DMS53 treated with DMSO at 0.1 percent for 48 hours (cell line): ENCODE results near the gene CORO2B.

Experiments
- DNase-seq: peaks from one replicate; lab custom pipeline; 2025; ENCODE audit not compliant: unreplicated experiment; lab: John Stamatoyannopoulos, UW

CORO2B gene

DNA sequence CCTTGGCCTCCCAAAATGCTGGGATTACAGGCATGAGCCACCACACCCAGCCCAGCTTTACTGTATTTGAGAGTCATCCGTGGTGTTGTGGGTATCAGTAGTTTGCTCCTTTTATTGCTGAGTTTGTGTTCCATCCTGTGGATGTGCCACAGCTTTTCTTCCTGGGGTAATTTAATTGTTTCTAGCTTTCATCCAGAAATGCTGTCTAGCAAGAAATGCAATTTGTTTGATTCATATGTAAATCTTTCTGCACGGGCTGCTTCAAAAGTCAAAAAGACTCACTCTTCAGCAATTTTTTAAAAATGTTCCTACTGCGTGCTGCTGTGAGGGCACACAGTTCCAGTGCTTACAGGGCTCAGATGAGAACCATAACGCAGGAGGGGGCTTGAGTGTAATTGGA lies 47.1 kb downstream of the CORO2B start:
- no peak for DNase-seq

DNA sequence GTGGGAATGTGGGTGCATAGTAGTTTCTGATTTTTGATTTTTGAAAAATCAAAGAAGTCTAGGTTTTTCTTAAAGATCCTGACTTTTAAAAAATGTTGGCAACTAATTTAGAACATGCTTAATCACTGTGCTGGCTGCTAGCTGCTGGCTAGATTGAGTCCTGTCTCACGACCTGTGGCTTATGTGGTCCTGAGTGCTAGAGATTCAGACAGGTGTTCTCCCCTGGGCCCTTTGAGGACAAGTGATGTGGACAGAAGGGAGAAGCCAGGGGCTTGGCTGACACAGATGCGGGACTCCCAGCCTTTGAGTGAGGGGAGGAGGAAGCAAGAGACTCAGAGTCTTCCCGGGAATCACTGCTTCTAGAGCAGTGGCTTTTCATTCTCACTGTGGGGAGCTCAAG lies 47.5 kb downstream of the CORO2B start:
- no peak for DNase-seq

DNA sequence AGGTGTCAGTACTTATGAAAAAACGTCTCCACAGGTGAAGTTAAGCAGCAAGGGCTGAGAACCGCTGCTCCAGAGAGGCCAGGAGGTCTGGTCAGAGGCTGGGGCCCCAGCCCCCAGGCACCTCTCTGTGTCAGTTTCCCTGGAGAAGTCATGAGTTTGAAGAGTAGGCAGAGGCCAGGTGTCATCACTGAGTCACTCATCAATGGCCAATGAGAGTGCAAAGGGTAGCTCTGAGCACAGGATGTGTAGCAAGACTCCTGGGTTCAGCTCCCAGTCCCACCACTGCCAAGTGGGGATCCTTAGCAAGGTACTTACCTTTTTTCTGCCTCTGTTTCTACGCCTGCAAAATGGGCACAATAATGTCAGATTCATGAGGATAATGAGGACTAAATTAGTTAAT lies 47.9 kb downstream of the CORO2B start:
- DNase-seq, result no peak

- DNase-seq, result no peak
Measured at GRCh38 chr15:68627476-68627875, 48.7 kb downstream of the CORO2B start.

- DNase-seq, result no peak
Measured at GRCh38 chr15:68627995-68628394, 49.2 kb downstream of the CORO2B start.

DNA sequence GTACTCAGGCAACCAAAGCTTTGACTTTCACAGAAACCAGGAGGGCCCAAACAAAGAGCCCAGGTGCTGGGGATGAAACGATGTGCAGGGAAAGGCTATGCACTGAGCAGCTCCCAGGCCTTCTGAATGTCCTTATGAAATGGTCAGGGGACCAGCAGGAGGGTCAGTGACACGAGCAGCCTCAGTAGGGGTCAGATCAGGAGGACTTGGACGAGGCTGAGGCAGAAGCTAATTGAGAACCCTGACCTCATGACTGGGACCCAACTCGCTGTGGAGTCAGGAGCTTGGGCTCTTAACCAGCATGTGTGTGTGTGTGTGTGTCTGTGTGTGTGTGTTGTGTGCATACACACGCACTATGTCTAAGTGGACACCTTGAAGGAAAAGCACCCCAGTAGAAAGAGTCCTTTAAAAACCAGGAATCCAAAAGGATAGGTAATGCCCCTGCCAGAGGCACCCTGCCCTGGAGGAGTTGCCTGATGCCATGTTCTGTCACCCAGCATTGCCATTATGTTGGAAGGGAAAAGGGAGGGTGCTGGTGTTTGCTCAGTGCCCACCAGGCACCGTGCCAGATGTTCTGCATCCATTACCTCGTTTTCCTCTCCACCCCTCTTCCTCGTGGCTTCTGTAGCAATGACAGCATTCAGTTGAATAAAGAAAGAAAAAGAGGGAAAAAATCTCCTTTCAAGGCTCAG lies 50.9 kb downstream of the CORO2B start:
- no peak for DNase-seq

GRCh38 chr15:68630211-68630555 lies 51.4 kb downstream of the CORO2B start:
- DNase-seq, result no peak

- DNase-seq, result no peak
Measured at GRCh38 chr15:68630836-68631235, 52.0 kb downstream of the CORO2B start.

GRCh38 chr15:68631601-68632051 lies 52.8 kb downstream of the CORO2B start:
- peak; percentile 31 for DNase-seq

GRCh38 chr15:68632101-68632500 lies 53.3 kb downstream of the CORO2B start:
- DNase-seq, result no peak

GRCh38 chr15:68633231-68634121 lies 54.7 kb downstream of the CORO2B start:
- no peak for DNase-seq

DNA sequence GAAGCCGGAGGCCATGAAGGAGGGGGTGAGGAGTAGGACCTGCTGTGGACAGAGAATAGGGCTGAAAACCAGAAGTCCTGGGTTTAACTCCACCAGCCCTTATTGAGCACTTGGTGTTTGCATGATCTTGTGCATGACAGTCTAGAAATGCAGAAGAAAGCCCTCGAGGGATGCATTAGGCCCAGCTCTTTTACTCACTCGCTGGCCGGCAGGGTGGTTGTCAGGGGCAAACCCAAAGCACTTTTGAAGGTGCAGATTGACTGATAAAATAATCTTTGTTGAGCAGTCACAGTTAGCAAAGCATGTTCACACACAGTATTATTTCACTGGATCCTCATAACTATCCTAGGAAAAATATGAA lies 55.3 kb downstream of the CORO2B start:
- no peak for DNase-seq

DNA sequence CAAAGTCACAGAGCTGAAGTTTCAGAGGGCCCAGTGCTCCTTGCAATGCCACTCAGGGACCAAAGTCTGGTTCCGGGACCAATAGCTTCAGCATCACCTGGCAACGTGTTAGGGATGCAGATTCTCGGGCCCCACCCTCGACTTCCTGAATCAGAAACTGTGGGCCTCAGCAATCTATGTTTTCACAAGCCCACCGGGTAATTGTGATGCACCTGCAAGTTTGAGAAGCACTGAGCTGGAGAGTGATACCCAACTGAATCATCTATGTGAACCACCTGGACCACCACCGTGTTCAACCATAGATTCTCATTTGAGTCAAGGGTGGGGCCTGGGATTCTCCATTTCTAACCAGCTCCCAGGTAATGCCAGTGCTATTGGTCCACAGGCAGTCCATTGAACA lies 55.7 kb downstream of the CORO2B start:
- DNase-seq, result no peak

GRCh38 chr15:68635141-68635540 lies 56.3 kb downstream of the CORO2B start:
- DNase-seq, result no peak

DNA sequence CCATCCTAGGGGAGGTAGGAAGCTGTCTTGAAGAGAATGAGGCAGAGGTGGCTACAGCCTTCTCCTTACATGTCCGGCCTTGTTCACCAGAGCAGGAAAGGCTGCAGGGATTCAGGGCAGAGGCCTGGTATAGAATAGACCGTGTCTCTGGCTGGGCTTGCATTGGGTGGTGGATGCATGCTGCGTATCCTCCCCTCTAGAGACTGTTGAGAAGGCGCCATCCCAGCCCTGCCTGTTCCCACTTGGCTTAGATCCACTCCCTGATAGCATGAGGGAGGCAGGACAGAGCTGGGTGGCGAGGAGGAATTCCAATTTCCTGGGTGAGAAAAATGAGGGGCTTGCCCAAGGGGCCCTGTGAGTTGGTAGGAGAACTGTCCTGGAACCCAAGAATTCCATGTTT lies 57.5 kb downstream of the CORO2B start:
- no peak for DNase-seq

DNA sequence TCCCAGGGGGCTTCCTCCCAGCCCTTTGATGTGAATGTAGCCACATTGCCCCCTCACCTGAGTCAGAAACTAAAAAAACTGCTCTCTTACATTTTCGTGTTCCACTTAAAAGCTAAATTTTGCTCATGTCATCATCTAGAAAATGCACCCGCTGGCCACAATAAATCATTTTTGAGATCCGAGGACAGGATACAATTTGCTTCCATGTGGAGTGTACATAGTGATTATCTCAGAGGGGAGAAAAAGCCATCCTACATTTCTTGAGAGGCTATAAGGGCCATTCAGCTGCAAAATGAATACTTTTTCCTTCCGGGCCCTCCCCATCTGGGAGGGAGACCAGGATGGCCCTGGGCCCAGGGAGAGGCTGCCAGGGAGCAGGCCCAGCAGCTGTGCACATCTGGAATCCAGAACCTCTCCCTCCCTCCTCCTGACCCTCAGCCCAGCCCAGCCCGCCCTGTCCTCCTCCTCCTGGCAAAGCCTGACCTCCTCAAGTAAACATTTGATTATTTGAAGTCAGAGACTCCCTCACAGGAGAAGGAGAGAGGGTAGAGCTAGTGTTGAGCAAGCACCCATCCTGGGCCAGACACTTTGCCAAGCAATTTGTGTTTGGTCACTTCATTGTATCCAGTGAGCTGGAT lies 59.1 kb downstream of the CORO2B start:
- no peak for DNase-seq

DNA sequence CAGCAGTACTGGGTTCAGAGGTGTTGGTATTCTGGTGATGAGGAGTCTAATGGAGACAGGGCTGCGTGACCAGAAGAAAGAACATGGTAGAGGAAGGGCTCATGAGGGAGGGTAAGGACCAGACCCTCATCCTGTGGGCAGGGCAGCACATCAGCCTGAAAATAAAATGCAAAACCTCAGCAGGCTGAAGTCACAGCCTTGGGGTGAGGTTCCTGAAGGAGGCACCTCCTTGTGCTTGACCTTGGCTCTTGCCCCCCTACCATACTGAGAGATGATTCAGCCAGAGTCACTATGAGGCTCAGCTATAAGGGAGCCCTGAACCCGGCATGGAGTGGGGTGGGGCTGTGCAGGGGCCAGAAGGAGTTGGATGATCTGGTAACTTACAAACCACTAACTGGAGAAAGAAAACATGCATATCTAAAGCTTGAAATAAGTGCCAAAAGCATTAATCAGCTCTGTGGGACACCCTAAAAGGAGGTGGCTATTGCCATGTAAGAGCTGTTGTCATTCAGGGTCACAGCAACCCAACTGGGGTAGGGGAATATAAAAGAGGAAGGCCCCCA lies 60.2 kb downstream of the CORO2B start:
- DNase-seq, result no peak

DNA sequence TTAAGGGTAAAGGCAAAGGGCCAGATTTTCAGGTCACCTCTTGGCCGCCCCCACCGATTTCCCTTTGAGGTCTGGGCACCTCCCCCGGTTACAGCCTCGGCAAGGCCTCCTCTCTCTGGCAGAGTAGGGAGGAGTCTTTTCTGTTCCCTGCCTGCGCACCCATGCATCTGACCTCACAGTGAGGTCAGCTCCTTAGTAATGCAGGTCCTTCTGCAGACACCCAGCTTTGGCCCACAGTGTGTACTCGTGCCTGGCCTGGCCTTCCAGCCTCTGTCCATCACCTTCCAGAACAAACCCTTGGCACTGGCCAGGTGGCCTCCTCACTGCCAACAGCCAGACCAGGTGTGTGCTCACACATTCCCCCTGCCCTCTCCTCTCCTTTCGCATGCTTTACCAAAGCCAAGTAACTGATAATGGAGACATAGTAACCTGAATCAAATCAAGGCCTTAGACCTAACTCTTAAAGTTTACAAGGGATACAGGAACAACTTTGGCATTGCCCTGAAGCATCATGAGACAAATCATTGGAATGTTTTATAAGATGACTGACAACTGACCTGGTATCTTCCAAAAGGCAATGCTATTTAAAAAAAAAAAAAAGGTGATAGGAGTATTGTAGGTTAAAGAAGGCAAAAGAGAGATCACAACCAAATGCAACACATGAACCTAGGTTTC lies 61.3 kb downstream of the CORO2B start:
- DNase-seq, result no peak

- DNase-seq, result no peak
Measured at GRCh38 chr15:68640791-68641331, 62.1 kb downstream of the CORO2B start.

GRCh38 chr15:68641376-68641775 lies 62.6 kb downstream of the CORO2B start:
- DNase-seq, result no peak

DNA sequence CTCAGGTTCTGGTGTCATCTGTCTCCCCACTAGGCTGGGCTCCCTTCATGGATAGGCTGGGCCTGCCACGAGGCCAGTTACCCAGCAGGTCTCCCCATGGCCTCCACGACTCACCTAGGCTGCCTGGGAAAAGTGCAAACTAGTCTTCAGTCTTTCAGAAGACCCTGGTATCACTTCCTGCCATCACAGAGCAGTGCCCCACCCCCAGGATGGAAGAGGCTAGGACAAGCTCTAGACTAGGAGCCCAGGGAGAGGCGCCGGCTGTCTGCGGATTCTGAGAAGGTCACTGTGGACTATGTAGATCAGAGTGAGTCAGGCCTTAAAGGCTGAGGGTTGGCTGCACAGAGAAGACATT lies 63.7 kb downstream of the CORO2B start:
- DNase-seq, result no peak
